ENCODE results near the gene KLK6.
"Not testable (repeated sequence)": the region's sequence is repeated elsewhere in the genome, so short reads cannot be mapped to it uniquely, and the experiment has no call there.

Gene KLK6

GRCh38 chr19:50998061-50998460 is 28.7 kb upstream of the KLK6 start:
- Histone ChIP-seq H3K9me3 (ENCODE audit: control insufficient read depth, low read length) (no peaks in the 10 kb centered on the region), H3K79me2 (no peaks in the 10 kb centered on the region), H3K4me3 (ENCODE audit: low read depth, low read length) (no peak overlapping the region), H3K4me1 (no peaks in the 10 kb centered on the region), H2AFZ (no peak overlapping the region), H3K27me3 (ENCODE audit: control insufficient read depth, insufficient read depth, low read length) (no peaks in the 10 kb centered on the region), H3K36me3 (ENCODE audit: control insufficient read depth, insufficient read depth, low read length) (no peaks in the 10 kb centered on the region), H3K9ac (no peak overlapping the region), H3K27ac (no peak overlapping the region), H3K4me2 (ENCODE audit: low read length) (no peak overlapping the region)
- TF ChIP-seq, protein P1, sequence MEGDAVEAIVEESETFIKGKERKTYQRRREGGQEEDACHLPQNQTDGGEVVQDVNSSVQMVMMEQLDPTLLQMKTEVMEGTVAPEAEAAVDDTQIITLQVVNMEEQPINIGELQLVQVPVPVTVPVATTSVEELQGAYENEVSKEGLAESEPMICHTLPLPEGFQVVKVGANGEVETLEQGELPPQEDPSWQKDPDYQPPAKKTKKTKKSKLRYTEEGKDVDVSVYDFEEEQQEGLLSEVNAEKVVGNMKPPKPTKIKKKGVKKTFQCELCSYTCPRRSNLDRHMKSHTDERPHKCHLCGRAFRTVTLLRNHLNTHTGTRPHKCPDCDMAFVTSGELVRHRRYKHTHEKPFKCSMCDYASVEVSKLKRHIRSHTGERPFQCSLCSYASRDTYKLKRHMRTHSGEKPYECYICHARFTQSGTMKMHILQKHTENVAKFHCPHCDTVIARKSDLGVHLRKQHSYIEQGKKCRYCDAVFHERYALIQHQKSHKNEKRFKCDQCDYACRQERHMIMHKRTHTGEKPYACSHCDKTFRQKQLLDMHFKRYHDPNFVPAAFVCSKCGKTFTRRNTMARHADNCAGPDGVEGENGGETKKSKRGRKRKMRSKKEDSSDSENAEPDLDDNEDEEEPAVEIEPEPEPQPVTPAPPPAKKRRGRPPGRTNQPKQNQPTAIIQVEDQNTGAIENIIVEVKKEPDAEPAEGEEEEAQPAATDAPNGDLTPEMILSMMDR (IDR thresholded peaks at IDR 0.05), result no peak

DNA sequence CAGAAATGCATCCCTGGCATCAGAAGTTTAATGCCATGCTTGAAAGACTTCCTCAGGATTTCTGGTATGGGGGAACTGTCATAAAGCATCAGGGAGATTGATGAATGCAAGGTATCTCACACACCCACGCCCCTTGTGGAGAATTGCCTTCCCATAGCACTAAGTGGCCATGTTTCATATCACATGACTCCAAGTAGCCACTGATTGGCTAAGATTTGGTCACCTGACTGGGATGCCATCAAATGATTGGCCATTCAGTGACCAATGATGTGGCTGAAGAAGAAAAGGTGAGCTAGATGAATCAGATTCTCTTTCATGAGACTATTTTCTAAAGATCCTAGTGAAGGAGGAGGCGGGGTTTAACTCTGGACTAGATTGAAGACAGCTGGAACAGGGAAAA is 24.7 kb upstream of the KLK6 start:
- Histone ChIP-seq H3K27ac (no peak overlapping the region), H3K27me3 (ENCODE audit: control insufficient read depth, insufficient read depth, low read length) (no peaks in the 10 kb centered on the region), H3K9ac (no peak overlapping the region), H3K4me3 (ENCODE audit: low read depth, low read length) (no peak overlapping the region), H2AFZ (no peak overlapping the region), H3K36me3 (ENCODE audit: control insufficient read depth, insufficient read depth, low read length) (no peaks in the 10 kb centered on the region), H3K4me2 (ENCODE audit: low read length) (no peak overlapping the region), H3K79me2 (no peaks in the 10 kb centered on the region), H3K9me3 (ENCODE audit: control insufficient read depth, low read length) (no peaks in the 10 kb centered on the region), H3K4me1 (no peaks in the 10 kb centered on the region)
- TF ChIP-seq, protein P1 (IDR thresholded peaks at IDR 0.05), result no peak

DNA sequence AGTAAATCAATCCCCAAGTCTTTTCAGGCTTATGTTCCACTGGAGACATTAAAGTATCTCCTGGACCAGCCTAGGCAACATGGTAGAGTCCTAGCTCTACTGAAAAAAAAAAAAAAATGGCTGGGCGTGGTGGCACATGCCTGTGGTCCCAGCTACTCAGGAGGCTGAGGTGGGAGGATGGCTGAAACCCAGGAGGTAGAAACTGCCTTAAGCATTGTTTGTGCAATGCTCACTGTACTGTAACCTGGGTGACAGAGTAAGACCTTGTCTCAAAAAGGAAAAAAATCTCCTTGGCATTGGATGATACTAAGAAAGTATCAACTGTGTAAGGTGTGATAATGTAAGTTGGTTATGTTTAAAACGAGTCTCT is 23.3 kb upstream of the KLK6 start:
- Histone ChIP-seq H3K27me3 (ENCODE audit: control insufficient read depth, insufficient read depth, low read length) (no peaks in the 10 kb centered on the region), H3K4me2 (ENCODE audit: low read length) (no peak overlapping the region), H3K27ac (no peak overlapping the region), H3K36me3 (ENCODE audit: control insufficient read depth, insufficient read depth, low read length) (no peaks in the 10 kb centered on the region), H3K9me3 (ENCODE audit: control insufficient read depth, low read length) (no peaks in the 10 kb centered on the region), H3K9ac (no peak overlapping the region), H3K79me2 (no peaks in the 10 kb centered on the region), H3K4me3 (ENCODE audit: low read depth, low read length) (no peak overlapping the region), H3K4me1 (no peaks in the 10 kb centered on the region), H2AFZ (no peak overlapping the region)
- TF ChIP-seq, protein P1 (IDR thresholded peaks at IDR 0.05), result no peak

- not testable (repeated sequence) for H3K36me3 ChIP-seq (ENCODE audit: control insufficient read depth, insufficient read depth, low read length); H3K79me2 ChIP-seq; H3K4me2 ChIP-seq (ENCODE audit: low read length); H2AFZ ChIP-seq; H3K9me3 ChIP-seq (ENCODE audit: control insufficient read depth, low read length); H3K27me3 ChIP-seq (ENCODE audit: control insufficient read depth, insufficient read depth, low read length); H3K4me3 ChIP-seq (ENCODE audit: low read depth, low read length); H3K4me1 ChIP-seq; H3K9ac ChIP-seq; H3K27ac ChIP-seq
Observed at GRCh38 chr19:50984416-50984815, 15.0 kb upstream of the KLK6 start.

- H3K79me2 ChIP-seq, result no peaks in the 10 kb centered on the region
- no peak within 1 kb of the TSS for H3K4me3 ChIP-seq (ENCODE audit: low read depth, low read length)
- H3K9ac ChIP-seq, result no peak within 1 kb of the TSS
- TF ChIP-seq, protein P1 (IDR thresholded peaks at IDR 0.05), result no peak
- no peak within 1 kb of the TSS for H3K27ac ChIP-seq
- no peaks in the 10 kb centered on the region for H3K36me3 ChIP-seq (ENCODE audit: control insufficient read depth, insufficient read depth, low read length)
- no peak within 1 kb of the TSS for H3K4me2 ChIP-seq (ENCODE audit: low read length)
- no peak within 1 kb of the TSS for H2AFZ ChIP-seq
- H3K4me1 ChIP-seq, result no peaks in the 10 kb centered on the region
- H3K9me3 ChIP-seq (ENCODE audit: control insufficient read depth, low read length), result no peaks in the 10 kb centered on the region
- H3K27me3 ChIP-seq (ENCODE audit: control insufficient read depth, insufficient read depth, low read length), result no peaks in the 10 kb centered on the region
Observed at GRCh38 chr19:50983625-50984292, 14.4 kb upstream of the KLK6 start, which contains the start of gene KLK7. Gene KLK7 (minus strand): TSS chr19:50983917. CDS start chr19:50982399, 1,518 bp downstream.

Measured in parathyroid adenoma (tissue), 2 donors.